Lung microvascular endothelial cell (primary cell): ENCODE measurements around the gene VCL. TPM values are rescaled to one million over a fixed set of nuclear protein-coding genes. Genes with fewer than 3 reads are reported as not detected.
A peak's percentile ranks its signal among the peaks of the same experiment; 100 is the strongest.
"Not testable (repeated sequence)": the region's sequence is repeated elsewhere in the genome, so short reads cannot be mapped to it uniquely, and the experiment has no call there.

ENCODE experiments used
- DNase-seq, 2 donors: peaks; one replicate each; pipeline versions ENCODE4 v3.0.0 to v3.0.0-alpha.2; 2010; ENCODE audit warnings: low read depth in 2 of 2
- total RNA-seq: library from RNA; depleted of rRNA; stranded (reverse); fragments of >200 nt; gene quantifications from 2 replicates; pipeline ENCODE4 v1.2.1, GENCODE V29; 2014

VCL gene
- total RNA-seq, 1 donor from 2014 or later: 41.7 TPM

GRCh38 chr10:74104480-74104879 is 106.6 kb downstream of the VCL start:
- DNase-seq: no peak

DNA sequence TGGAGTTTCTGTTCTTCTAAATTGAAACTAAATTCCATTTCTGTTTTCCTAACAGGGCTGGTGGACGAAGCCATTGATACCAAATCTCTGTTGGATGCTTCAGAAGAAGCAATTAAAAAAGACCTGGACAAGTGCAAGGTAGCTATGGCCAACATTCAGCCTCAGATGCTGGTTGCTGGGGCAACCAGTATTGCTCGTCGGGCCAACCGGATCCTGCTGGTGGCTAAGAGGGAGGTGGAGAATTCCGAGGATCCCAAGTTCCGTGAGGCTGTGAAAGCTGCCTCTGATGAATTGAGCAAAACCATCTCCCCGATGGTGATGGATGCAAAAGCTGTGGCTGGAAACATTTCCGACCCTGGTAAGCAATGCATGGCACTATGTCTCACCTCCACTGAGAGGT is 107.1 kb downstream of the VCL start:
- no peak for DNase-seq

GRCh38 chr10:74107391-74107790 is 109.5 kb downstream of the VCL start:
- no peak for DNase-seq

DNA sequence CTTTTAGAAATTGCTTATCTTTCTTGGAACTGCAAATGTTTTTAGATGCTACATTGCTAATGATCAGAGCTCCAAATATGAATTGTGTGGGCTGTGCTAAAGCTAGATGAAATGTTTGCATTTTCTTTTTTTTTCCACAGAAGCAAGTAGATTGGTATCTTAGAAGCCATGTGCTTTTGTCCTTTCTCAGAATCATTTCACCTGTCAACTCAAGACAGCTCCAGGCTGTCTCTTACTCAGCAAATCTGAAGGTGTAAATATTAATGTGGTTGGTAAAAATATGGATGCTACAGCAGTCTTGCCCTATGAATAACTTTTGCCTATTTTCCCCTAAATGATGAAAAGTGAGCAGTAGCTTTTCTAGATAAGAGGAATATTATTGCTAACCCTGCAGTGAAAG is 111.5 kb downstream of the VCL start:
- DNase-seq: no peak

DNA sequence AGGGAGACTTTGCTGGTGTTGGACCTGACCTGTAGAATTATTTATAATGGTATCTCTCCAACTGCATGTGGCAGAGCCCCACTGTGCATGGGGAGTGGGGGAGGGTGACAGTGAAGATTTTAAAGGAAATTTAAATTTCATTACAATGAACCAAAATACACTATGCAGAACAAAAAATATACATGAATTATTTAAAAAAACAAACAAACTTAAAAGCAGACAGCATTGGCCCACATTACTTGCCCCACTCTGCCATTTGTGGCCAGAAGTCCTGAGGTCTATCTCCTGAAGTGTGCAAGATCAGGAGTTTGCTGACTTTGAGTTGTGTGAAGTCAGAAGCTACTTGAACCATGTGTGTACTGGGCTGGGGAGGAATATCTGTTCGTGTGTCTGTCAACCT is 112.2 kb downstream of the VCL start:
- no peak for DNase-seq

DNA sequence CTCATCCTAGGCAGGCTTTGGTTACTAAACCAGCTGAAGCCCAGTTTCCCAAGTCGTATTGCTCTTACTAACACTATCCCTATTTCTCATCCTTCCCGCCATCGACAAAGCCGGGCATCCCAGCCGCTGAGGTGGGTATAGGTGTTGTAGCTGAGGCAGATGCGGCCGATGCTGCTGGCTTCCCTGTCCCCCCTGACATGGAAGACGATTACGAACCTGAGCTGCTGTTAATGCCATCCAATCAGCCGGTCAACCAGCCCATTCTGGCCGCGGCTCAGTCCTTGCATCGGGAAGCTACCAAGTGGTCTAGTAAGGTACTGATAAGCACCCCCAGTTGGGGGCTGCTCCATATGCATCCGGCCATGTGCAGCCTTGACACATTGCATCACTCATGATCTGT is 113.9 kb downstream of the VCL start:
- DNase-seq: no peak

GRCh38 chr10:74113546-74113945 is 115.6 kb downstream of the VCL start:
- DNase-seq: no peak

DNA sequence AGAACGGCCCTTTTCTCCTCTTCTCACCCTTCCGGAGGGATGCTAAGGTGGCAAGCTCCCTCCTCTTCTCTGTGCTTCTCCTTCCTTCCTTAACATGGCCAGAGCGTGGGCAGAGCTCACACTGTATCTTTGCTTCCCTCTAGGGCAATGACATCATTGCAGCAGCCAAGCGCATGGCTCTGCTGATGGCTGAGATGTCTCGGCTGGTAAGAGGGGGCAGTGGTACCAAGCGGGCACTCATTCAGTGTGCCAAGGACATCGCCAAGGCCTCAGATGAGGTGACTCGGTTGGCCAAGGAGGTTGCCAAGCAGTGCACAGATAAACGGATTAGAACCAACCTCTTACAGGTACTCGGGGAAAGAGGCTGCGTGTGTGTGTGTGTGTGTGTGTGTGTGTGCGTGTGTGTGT is 116.1 kb downstream of the VCL start:
- no peak for DNase-seq

DNA sequence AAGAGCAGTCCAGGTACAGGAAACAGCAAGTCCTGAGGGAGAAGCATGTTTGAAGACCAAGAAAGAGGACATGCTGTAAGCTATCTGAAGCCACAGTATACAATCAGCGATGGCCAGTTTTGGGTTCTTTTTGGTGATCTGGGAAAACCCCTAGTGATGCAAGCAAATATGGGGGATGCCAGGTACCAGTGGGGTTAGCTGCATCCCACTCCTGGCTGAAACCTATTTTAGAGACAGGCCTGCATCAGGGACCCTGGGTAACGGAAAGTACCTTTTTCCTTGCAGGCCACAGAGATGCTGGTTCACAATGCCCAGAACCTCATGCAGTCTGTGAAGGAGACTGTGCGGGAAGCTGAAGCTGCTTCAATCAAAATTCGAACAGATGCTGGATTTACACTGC is 119.8 kb downstream of the VCL start:
- DNase-seq: no peak

DNA sequence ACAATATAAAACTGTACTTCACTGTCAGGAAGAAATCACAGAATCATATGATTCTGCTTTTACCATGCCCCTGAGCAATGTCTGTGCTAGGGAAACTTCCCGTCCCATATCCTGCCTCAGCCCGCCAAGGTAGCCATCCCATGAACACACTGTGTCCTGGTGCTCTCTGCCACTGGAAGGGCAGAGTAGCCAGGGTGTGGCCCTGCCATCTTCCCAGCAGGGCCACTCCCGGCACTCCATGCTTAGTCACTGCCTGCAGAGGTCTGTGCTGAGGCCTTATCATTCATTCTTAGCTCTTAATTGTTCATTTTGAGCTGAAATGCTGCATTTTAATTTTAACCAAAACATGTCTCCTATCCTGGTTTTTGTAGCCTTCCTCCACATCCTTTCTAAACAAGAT is 120.9 kb downstream of the VCL start:
- peak; percentile 11 to 37 for DNase-seq

DNA sequence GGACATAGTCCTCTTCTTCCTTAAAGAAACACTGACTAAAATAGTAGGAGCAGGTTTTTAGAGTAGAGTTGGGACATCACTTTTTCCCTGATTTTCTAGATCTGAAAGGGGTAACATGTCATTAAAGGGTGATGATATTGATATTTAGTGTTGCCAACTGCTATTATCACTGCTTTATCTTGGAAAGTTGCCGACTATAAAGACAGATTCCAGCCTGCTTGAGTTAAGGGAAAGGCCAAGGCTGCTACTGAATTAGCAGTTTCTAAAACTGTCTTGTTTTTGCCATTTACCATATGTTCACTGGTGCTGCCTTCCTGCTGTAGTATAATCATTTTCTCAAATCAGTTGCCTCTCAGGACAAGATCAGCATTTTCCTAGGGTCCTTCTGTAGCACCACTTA is 123.0 kb downstream of the VCL start:
- no peak for DNase-seq

GRCh38 chr10:74121368-74121767 is 123.5 kb downstream of the VCL start:
- no peak for DNase-seq

DNA sequence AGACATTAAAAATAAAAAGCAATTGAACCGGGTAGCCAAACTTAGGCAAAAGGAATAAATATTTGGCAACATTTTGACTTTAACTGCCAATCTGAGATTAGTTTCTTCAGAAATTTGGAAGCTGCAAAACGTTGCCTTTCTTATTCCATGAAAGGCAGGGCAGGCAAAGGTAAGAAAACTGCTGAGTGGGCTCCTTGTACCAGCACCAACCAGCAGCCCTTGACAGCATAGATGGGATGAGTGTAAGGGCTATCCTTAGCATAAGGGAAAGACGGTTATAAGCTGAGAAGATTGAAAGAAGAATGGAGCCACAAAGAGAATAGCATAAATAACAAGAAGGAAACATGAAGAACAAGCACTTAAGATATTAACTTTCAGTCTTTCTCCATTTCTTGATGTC is 124.1 kb downstream of the VCL start:
- no peak for DNase-seq

- no peak for DNase-seq
Observed at GRCh38 chr10:74123081-74123480, 125.2 kb downstream of the VCL start.

DNA sequence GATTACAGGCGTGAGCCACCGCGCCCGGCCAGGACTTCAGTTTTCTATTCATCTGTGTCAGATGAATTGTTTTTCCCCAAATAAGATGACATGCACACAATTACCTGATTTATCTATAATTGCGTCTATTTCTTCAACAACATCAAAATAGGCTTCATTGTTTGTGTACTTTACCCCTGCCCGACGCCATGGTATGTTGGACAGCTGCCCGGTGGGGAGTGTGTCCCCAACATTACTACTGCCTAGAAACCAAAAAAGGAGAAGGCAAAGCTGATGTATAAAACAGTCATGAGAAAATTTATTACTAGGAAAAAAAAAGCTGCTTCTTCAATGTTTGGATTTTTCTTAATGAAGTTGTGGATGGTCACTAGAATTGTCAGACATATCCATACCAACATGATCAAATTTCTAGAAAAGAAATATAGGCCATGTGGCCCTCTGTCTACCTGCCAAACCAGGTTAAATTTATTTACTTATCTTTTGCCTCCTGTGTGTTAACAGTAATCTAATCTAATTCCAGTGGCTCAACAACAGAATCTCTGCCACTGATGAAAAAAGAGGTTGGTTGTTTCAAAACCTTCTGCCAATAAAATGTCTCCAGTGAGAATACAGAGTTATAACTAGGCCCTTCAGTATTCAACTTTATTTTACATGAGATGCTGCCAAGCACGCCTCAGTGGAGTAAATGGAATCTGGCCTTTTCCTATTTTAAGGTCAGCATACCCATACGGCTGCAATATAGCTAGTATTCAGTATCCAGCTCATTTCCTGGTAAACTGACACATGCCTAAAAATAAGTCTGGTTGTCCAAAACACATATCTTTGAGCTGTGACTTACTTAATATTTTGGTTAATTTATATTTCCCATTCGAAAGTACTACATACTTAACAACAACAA is 136.3 kb downstream of the VCL start:
- peak; percentile 70 to 71 for DNase-seq

DNA sequence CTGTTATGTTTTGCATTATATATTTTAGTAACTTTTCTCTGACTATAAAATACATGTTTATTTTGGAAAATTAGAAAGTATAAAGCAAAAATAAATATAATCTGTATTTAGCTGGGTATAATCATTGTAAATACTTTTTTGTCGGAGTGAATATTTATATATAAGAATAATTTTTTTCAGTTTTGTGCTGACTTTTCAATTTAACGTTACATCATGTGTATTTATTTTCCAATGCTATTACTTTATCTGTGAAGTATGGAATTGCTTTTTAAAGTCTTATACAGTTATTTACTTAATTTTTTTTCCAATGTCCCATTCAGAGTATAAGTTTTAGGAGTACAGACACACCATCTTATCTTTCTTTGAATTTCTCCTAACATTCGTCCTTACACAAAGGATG is 137.5 kb downstream of the VCL start:
- DNase-seq: no peak

DNA sequence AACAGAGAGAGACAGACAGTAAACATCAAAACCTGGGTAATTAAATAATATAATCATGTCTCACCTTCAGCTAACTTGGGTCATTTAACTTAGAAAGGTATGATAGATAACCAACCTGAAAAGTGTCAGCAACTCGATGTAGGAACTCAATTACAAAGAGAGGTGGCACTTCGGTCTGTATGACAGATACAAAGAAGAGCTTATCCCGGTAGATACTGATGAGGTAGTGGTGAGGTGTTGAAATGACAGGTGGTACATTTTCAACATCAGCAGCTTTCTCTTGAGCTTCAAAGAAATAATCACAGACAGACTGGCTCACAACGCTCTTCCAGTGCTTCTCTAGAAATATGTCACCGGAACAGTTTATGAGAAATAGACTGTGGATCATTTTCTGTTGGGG is 140.1 kb downstream of the VCL start:
- no peak for DNase-seq

DNA sequence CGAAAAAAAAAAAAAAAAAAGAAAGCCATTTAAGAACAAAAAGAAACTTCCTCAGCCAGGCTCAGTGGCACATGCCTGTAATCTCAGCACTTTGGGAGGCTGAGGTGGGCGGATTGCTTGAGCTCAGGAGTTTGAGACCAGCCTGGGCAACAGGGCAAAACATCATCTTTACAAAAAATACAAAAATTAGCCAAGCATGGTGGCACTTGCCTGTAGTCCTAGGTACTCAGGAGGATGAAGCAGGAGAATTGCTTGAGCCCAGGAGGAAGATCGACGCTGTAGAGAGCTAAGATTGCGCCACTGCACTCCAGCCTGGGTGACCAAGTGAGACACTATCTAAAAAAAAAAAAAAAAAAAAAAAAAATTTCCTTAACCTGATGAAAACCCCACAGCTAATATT is 140.7 kb downstream of the VCL start:
- DNase-seq: not testable (repeated sequence)

GRCh38 chr10:74139981-74140380 is 142.1 kb downstream of the VCL start:
- DNase-seq: no peak

GRCh38 chr10:74140553-74140952 is 142.6 kb downstream of the VCL start:
- DNase-seq: no peak

DNA sequence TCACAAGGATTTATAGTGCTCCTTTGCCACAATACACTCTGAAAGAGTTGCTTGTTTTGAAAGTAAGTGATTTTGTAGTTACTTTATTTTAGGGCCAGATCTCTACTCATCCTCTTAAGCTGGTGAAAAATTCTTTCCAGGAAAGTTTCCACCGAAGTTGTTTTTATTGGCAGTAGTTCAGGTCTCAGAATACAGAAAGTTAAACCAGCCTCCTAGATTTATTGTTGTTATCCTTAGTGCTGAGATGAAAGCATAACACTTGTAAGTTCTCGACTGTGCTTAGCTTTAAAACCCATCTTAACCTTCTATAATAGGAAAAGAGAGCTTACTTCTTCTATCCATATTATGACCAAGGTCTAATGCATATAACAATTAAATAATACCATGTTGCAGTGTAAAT is 147.2 kb downstream of the VCL start:
- peak in 1 of 2 donors; percentile 77 for DNase-seq

- DNase-seq: not testable (repeated sequence)
Observed at GRCh38 chr10:74146980-74147379, 149.1 kb downstream of the VCL start.

- DNase-seq: no peak
Observed at GRCh38 chr10:74150204-74150989, 152.5 kb downstream of the VCL start, which contains the start of gene AP3M1. Gene AP3M1 (minus strand): TSS chr10:74150828. CDS start chr10:74138379, 12,449 bp downstream.
